Neural progenitor cell (in vitro differentiated cells): ENCODE results near the gene VAV2. TPM values are rescaled to one million over a fixed set of nuclear protein-coding genes. Genes with fewer than 3 reads are reported as not detected.

ENCODE experiments used
- DNase-seq: peaks from one replicate; pipeline ENCODE4 v3.0.0-alpha.2; 2016; ENCODE audit warnings: low spot score
- H2AFZ ChIP-seq: fragments of 200-600 bp; sonication (generic); replicated peaks from 2 replicates; pipeline ENCODE4 v1.6.1; 2016; ENCODE audit warnings: antibody characterized with exemption
- H3F3A ChIP-seq: fragments of 200-600 bp; sonication (generic); 2 replicates; pipeline ENCODE4 v1.6.1; 2016; ENCODE audit warnings: antibody characterized with exemption, low read depth
- H3K27ac ChIP-seq: fragments of 200-600 bp; sonication (generic); 2 replicates; pipeline ENCODE4 v1.5.1; 2016; ENCODE audit warnings: mild to moderate bottlenecking
- H3K27me3 ChIP-seq: fragments of 200-600 bp; sonication (generic); 2 replicates; pipeline ENCODE4 v1.6.1; 2016; ENCODE audit warnings: mild to moderate bottlenecking, moderate library complexity
- H3K36me3 ChIP-seq: fragments of 200-600 bp; sonication (generic); 2 replicates; pipeline ENCODE4 v1.5.1; 2016
- H3K4me1 ChIP-seq: fragments of 200-600 bp; sonication (generic); 2 replicates; pipeline ENCODE4 v1.6.1; 2016; ENCODE audit warnings: mixed run types
- H3K4me2 ChIP-seq: fragments of 200-600 bp; sonication (generic); 2 replicates; pipeline ENCODE4 v1.6.1; 2016
- H3K4me3 ChIP-seq: fragments of 200-600 bp; sonication (generic); 2 replicates; pipeline ENCODE4 v1.5.1; 2016
- H3K79me2 ChIP-seq: fragments of 200-600 bp; sonication (generic); 2 replicates; pipeline ENCODE4 v1.6.1; 2016; ENCODE audit warnings: low read depth
- H3K9ac ChIP-seq: fragments of 200-600 bp; sonication (generic); 2 replicates; pipeline ENCODE4 v1.6.1; 2016
- H3K9me3 ChIP-seq: fragments of 200-600 bp; sonication (generic); 2 replicates; pipeline ENCODE4 v1.5.1; 2016; ENCODE audit warnings: low read depth
- H4K20me1 ChIP-seq: fragments of 200-600 bp; sonication (generic); 2 replicates; pipeline ENCODE4 v1.6.1; 2016; ENCODE audit warnings: low read depth
- H3K27ac Mint-ChIP-seq: 3 replicates; pipeline ENCODE4 v1.8.0; 2021; ENCODE audit warnings: mixed read lengths
- H3K27me3 Mint-ChIP-seq: 2 replicates; pipeline ENCODE4 v1.8.0; 2022; ENCODE audit warnings: low read depth, mild to moderate bottlenecking, inconsistent platforms, moderate library complexity, mixed read lengths; ENCODE audit not compliant: insufficient read depth
- H3K36me3 Mint-ChIP-seq: 3 replicates; pipeline ENCODE4 v1.8.0; 2021; ENCODE audit warnings: mixed read lengths
- H3K4me1 Mint-ChIP-seq: 3 replicates; pipeline ENCODE4 v1.8.0; 2021; ENCODE audit warnings: mixed read lengths
- H3K4me3 Mint-ChIP-seq: 3 replicates; pipeline ENCODE4 v1.8.0; 2021; ENCODE audit warnings: mild to moderate bottlenecking, moderate library complexity, mixed read lengths
- H3K9me3 Mint-ChIP-seq: 3 replicates; pipeline ENCODE4 v1.8.0; 2020; ENCODE audit warnings: mixed read lengths
- CTCF ChIP-seq: fragments of 200-600 bp; sonication (generic); IDR thresholded peaks from 2 replicates; pipeline ENCODE4 v1.5.1; 2017; ENCODE audit warnings: antibody characterized with exemption, mild to moderate bottlenecking
- EZH2 ChIP-seq: fragments of 200-600 bp; sonication (generic); IDR thresholded peaks from 2 replicates; pipeline ENCODE4 v1.6.1; 2017; ENCODE audit warnings: antibody characterized with exemption, mild to moderate bottlenecking, moderate library complexity
- EZH2phosphoT487 ChIP-seq: fragments of 200-600 bp; sonication (generic); IDR thresholded peaks from 2 replicates; pipeline ENCODE4 v1.6.1; 2017; ENCODE audit warnings: antibody characterized with exemption
- total RNA-seq: library from RNA; depleted of rRNA; stranded (reverse); fragments of >200 nt; gene quantifications from 2 replicates; pipeline ENCODE4 v1.2.3, GENCODE V29; 2015; ENCODE audit warnings: low replicate concordance

Gene VAV2
- total RNA-seq, 1 donor from 2014 or later, result 12.9 TPM

GRCh38 chr9:133930046-133930681, 62.0 kb downstream of the VAV2 start:
- no peak for TF ChIP-seq CTCF
- TF ChIP-seq EZH2phosphoT487, result no peak
- no peak for TF ChIP-seq EZH2
- Histone ChIP-seq H3K9ac (no peak overlapping the region), H3K79me2 (peaks cover 36% of the 10 kb centered on the region), H3K4me1 (peaks cover 5% of the 10 kb centered on the region), H3F3A (no peaks in the 10 kb centered on the region), H2AFZ (no peak overlapping the region), H3K27ac (no peak overlapping the region), H3K27me3 (no peaks in the 10 kb centered on the region), H3K9me3 (no peaks in the 10 kb centered on the region), H3K4me3 (no peak overlapping the region), H4K20me1 (peaks cover 53% of the 10 kb centered on the region), H3K36me3 (no peaks in the 10 kb centered on the region), H3K4me2 (no peak overlapping the region)
- Mint-ChIP-seq H3K4me3 (no peak overlapping the region), H3K27me3 (peaks cover 4% of the 10 kb centered on the region), H3K36me3 (peaks cover 24% of the 10 kb centered on the region), H3K27ac (peak overlapping the region; percentile 87), H3K9me3 (no peaks in the 10 kb centered on the region), H3K4me1 (peaks cover 34% of the 10 kb centered on the region)
- DNase-seq, result no peak

- Mint-ChIP-seq H3K4me3 (no peak overlapping the region), H3K36me3 (peaks cover 22% of the 10 kb centered on the region), H3K9me3 (no peaks in the 10 kb centered on the region), H3K27ac (no peak overlapping the region), H3K27me3 (peaks cover 6% of the 10 kb centered on the region), H3K4me1 (peaks cover 37% of the 10 kb centered on the region)
- Histone ChIP-seq H4K20me1 (peaks cover 50% of the 10 kb centered on the region), H3K9me3 (no peaks in the 10 kb centered on the region), H3K27ac (no peak overlapping the region), H3F3A (no peaks in the 10 kb centered on the region), H3K4me1 (peaks cover 5% of the 10 kb centered on the region), H3K4me2 (no peak overlapping the region), H3K9ac (no peak overlapping the region), H3K27me3 (no peaks in the 10 kb centered on the region), H2AFZ (no peak overlapping the region), H3K79me2 (peaks cover 40% of the 10 kb centered on the region), H3K36me3 (no peaks in the 10 kb centered on the region), H3K4me3 (no peak overlapping the region)
- no peak for DNase-seq
- TF ChIP-seq CTCF (no peak), EZH2 (no peak), EZH2phosphoT487 (no peak)
Measured at GRCh38 chr9:133929599-133929998, 62.5 kb downstream of the VAV2 start.

GRCh38 chr9:133928248-133928764, 63.8 kb downstream of the VAV2 start:
- Histone ChIP-seq H3K27me3 (no peaks in the 10 kb centered on the region), H3K9me3 (no peaks in the 10 kb centered on the region), H3F3A (no peaks in the 10 kb centered on the region), H3K36me3 (no peaks in the 10 kb centered on the region), H3K9ac (no peak overlapping the region), H3K4me2 (no peak overlapping the region), H3K4me3 (no peak overlapping the region), H3K27ac (no peak overlapping the region), H3K4me1 (peaks cover 5% of the 10 kb centered on the region), H4K20me1 (peaks cover 51% of the 10 kb centered on the region), H2AFZ (no peak overlapping the region), H3K79me2 (peaks cover 52% of the 10 kb centered on the region)
- no peak for DNase-seq
- H3K9me3 Mint-ChIP-seq, result no peaks in the 10 kb centered on the region
- H3K4me3 Mint-ChIP-seq, result no peak overlapping the region
- TF ChIP-seq EZH2 (no peak), CTCF (no peak), EZH2phosphoT487 (no peak)
- H3K27me3 Mint-ChIP-seq, result peaks cover 5% of the 10 kb centered on the region
- peak overlapping the region; percentile 46 for H3K27ac Mint-ChIP-seq
- peaks cover 34% of the 10 kb centered on the region for H3K4me1 Mint-ChIP-seq
- H3K36me3 Mint-ChIP-seq, result peaks cover 15% of the 10 kb centered on the region
